SJSA1 (cell line): ENCODE data around the gene ADIPOR1. TPM values are rescaled to one million over a fixed set of nuclear protein-coding genes. Genes with fewer than 3 reads are reported as not detected.
"Not testable (repeated sequence)": the region's sequence is repeated elsewhere in the genome, so short reads cannot be mapped to it uniquely, and the experiment has no call there.

Experiments
- DNase-seq, 2 experiments: peaks; one replicate each; pipeline ENCODE4 v3.0.0-alpha.2; 2015 to 2020; ENCODE audit warnings: low spot score in 2 of 2, low read depth in 1 of 2
- H3K27ac ChIP-seq: fragments of 250-450 bp; sonication (Bioruptor Pico); 2 replicates; pipeline ENCODE4 v1.5.1; 2020; ENCODE audit warnings: mild to moderate bottlenecking, moderate library complexity
- H3K27me3 ChIP-seq: fragments of 250-450 bp; sonication (Bioruptor Pico); replicated peaks from 2 replicates; pipeline ENCODE4 v1.5.1; 2020; ENCODE audit warnings: mild to moderate bottlenecking, moderate library complexity
- H3K36me3 ChIP-seq: fragments of 250-450 bp; sonication (Bioruptor Pico); 2 replicates; pipeline ENCODE4 v1.5.1; 2020; ENCODE audit warnings: mild to moderate bottlenecking
- H3K4me1 ChIP-seq: fragments of 250-450 bp; sonication (Bioruptor Pico); replicated peaks from 2 replicates; pipeline ENCODE4 v1.6.1; 2021; ENCODE audit warnings: mild to moderate bottlenecking
- H3K4me3 ChIP-seq: fragments of 250-450 bp; sonication (Bioruptor Pico); 2 replicates; pipeline ENCODE4 v1.5.1; 2020; ENCODE audit warnings: mild to moderate bottlenecking
- H3K9me3 ChIP-seq: fragments of 250-450 bp; sonication (Bioruptor Pico); replicated peaks from 2 replicates; pipeline ENCODE4 v1.5.1; 2020; ENCODE audit warnings: mild to moderate bottlenecking
- total RNA-seq: library from RNA; depleted of rRNA; stranded (reverse); fragments of >200 nt; shearing (Covaris generic); gene quantifications from 2 replicates; pipeline ENCODE4 v1.2.3, GENCODE V29; 2014

The ADIPOR1 gene
- total RNA-seq, 1 experiment from 2014 or later = 126 TPM

DNA sequence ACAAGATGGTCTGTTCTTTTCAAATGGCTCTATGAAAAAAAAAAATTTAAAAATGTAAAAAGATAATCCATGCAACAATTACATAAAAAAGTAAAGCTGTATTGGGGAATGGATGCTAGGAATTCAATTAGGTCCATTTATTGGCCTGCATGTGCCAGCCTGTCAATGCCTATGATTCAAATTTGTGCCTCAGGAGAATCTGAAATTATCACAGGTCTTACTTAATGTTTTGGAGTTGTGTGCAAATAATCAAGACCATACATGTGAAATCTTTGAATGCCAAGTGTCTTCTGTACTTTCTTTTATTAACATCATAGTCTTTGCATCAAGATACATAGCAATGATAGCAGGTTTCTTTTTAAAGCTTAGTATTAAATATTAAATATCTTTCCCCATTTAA, 17.6 kb downstream of the ADIPOR1 start:
- Histone ChIP-seq H3K9me3 (no peaks in the 10 kb centered on the region), H3K27ac (no peak overlapping the region), H3K4me1 (no peaks in the 10 kb centered on the region), H3K27me3 (no peaks in the 10 kb centered on the region), H3K36me3 (peaks cover 58% of the 10 kb centered on the region), H3K4me3 (no peak overlapping the region)
- no peak for DNase-seq

DNA sequence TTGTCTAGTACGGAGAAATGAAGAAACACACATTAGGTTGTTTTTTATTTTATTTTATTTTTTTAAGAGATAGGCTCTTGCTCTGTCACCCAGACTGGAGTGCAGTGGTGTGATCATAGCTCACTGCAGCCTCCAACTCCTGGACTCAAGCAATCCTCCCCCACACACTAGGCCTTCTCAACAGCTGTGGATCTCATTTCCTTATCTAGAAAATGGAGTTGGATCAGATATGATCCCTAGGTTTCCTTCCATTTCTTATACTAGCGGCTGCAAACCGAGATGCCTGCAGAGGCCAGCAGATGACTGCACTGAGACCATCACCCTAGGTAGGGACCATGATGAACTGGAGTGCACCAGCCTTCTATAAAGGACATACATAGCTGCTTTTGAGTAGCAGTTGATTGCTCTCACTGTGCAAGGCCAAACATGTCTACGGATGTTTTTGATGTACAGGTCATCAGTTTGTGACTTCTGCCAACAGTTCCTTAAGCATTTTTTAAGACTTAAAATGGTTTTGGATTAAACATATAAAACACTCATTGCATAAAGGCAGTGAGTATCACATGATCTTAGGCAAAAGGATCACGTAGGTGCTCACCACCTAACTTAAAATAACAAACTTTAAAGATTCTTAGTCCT, 19.7 kb downstream of the ADIPOR1 start:
- H3K27ac ChIP-seq = no peak overlapping the region
- peaks cover 36% of the 10 kb centered on the region for H3K36me3 ChIP-seq
- no peaks in the 10 kb centered on the region for H3K4me1 ChIP-seq
- no peaks in the 10 kb centered on the region for H3K9me3 ChIP-seq
- H3K4me3 ChIP-seq = no peak overlapping the region
- DNase-seq = no peak
- no peaks in the 10 kb centered on the region for H3K27me3 ChIP-seq

GRCh38 chr1:202936409-202936808, 21.7 kb downstream of the ADIPOR1 start:
- DNase-seq, H3K27ac ChIP-seq, H3K4me1 ChIP-seq, H3K9me3 ChIP-seq, H3K4me3 ChIP-seq, H3K27me3 ChIP-seq: not testable (repeated sequence)
- H3K36me3 ChIP-seq = peaks cover 19% of the 10 kb centered on the region

GRCh38 chr1:202935844-202936243, 22.3 kb downstream of the ADIPOR1 start:
- no peaks in the 10 kb centered on the region for H3K27me3 ChIP-seq
- H3K4me1 ChIP-seq = no peaks in the 10 kb centered on the region
- H3K27ac ChIP-seq = no peak overlapping the region
- DNase-seq = no peak
- H3K4me3 ChIP-seq = no peak overlapping the region
- peaks cover 13% of the 10 kb centered on the region; the same call in 1 of the 2 replicates for H3K36me3 ChIP-seq
- H3K9me3 ChIP-seq = no peaks in the 10 kb centered on the region

DNA sequence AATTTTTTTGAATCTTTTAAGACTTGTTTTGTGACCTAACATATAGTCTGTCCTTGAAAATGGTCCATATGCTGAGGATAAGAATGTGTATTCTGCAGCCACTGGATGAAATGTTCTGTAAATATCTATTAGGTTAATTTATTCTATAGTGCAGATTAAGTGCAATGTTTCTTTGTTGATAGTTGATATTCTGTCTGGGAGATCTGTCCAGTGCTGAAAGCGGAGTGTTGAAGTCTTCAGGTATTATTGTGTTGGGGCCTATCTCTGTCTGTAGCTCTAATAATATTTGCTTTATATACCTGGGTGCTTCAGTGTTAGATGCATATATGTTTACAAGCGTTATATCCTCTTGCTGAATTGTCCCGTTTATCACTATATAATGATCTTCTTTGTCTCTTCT, 23.4 kb downstream of the ADIPOR1 start:
- no peaks in the 10 kb centered on the region for H3K9me3 ChIP-seq
- no peaks in the 10 kb centered on the region for H3K4me1 ChIP-seq
- no peak for DNase-seq
- peaks cover 4% of the 10 kb centered on the region; the same call in 1 of the 2 replicates for H3K36me3 ChIP-seq
- no peaks in the 10 kb centered on the region for H3K27me3 ChIP-seq
- H3K4me3 ChIP-seq = no peak overlapping the region
- no peak overlapping the region for H3K27ac ChIP-seq

DNA sequence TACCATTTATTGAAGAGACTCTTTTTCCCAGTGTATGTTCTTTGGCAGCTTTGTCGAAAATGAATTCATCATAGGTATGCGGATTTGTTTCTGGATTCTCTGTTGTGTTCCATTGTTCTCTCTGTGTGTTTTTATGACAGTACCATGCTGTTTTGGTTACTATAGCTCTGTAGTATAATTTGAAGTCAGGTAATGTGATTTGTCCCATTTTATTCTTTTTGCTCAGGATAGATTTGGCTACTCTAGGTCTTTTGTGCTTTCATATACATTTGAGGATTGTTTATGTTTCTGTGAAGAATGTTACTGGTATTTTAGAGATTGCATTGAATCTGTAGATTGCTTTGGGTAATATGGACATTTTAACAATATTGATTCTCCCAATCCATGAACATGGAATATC, 25.6 kb downstream of the ADIPOR1 start:
- Histone ChIP-seq H3K27ac (no peak overlapping the region), H3K9me3 (no peaks in the 10 kb centered on the region), H3K4me3 (no peak overlapping the region), H3K36me3 (no peaks in the 10 kb centered on the region), H3K27me3 (no peaks in the 10 kb centered on the region), H3K4me1 (no peaks in the 10 kb centered on the region)
- DNase-seq = no peak

DNA sequence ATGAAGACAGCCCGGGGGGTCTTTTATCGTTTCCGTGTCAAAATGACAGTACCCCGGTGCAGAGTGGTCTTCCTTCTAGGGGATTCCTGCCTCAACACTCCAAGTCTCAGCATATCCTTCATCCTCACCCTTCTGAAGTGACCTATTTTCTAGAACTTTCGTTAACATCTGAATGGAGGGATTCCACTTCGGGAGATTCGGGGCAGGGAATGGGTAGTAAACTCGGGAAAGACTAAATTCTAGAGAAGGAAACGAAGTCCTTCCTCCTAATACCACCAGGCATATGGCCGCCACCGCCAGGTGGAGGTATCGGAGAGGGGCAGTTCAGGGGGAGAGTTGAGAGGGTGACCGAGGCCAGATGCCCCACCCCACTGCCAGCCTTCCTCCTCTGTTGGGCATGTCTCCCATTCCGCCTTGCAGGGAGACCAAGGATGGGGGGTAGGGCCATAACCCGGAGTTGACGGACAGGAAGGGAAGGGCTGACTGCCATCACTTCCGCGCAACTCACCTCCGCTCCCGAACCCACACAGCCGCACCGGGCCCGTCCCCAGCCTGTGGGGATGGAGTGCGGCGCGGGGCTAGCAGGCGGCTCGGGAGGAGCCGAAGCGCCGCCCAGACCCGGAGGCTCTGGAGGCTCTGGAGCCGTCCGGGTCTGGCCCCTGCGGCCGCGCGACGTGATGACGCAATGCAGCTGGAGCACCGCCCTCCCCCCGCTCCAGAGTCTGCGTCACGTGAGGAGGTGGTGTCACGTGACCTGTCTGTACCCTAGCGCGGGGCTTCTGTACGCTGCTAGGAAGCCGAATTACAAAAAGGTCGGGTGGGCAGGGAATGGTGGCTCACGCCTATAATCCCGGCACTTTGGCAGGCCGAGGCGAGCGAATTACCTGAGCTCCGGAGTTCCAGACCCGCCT, 31.3 kb downstream of the ADIPOR1 start, which contains the start of gene KLHL12:
Gene KLHL12, minus strand, starts transcription at position 654 of the 911 bp plus-strand sequence. CDS start 2,072 bp downstream, outside the sequence.
- no peaks in the 10 kb centered on the region for H3K27me3 ChIP-seq
- H3K4me1 ChIP-seq = peaks cover 4% of the 10 kb centered on the region; the same call in 1 of the 2 replicates
- H3K27ac ChIP-seq = peak within 1 kb of the TSS; percentile 69
- DNase-seq = peak; percentile 97 to 98
- no peaks in the 10 kb centered on the region for H3K9me3 ChIP-seq
- peak within 1 kb of the TSS; percentile 76 for H3K4me3 ChIP-seq
- peaks cover 25% of the 10 kb centered on the region for H3K36me3 ChIP-seq

DNA sequence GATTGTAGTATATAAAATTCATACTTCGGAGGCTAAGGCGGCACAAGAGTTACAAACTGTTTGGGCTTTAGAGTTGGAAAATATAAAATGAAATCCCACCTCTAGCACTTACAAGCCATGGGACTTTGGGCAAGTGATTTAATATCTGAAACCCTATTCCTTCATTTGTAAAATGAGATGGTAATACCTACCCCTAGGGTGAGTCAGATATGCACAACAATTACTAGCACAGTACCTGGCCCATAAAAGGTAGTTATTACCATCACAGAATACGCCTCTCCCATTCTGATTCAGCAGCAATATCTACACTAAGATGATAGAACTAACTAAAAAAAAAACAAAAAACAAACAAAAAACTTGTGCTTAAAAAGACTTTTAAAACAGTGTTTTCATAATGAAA, 34.6 kb downstream of the ADIPOR1 start:
- no peaks in the 10 kb centered on the region for H3K9me3 ChIP-seq
- no peaks in the 10 kb centered on the region for H3K27me3 ChIP-seq
- no peak overlapping the region for H3K27ac ChIP-seq
- peaks cover 37% of the 10 kb centered on the region for H3K36me3 ChIP-seq
- no peak for DNase-seq
- no peak overlapping the region for H3K4me3 ChIP-seq
- peaks cover 4% of the 10 kb centered on the region; the same call in 1 of the 2 replicates for H3K4me1 ChIP-seq

- Histone ChIP-seq H3K4me3 (no peak overlapping the region), H3K27me3 (no peaks in the 10 kb centered on the region), H3K27ac (no peak overlapping the region), H3K36me3 (peaks cover 65% of the 10 kb centered on the region), H3K9me3 (no peaks in the 10 kb centered on the region), H3K4me1 (no peaks in the 10 kb centered on the region)
- DNase-seq = no peak
Observed at GRCh38 chr1:202919615-202920014, 38.5 kb downstream of the ADIPOR1 start.

DNA sequence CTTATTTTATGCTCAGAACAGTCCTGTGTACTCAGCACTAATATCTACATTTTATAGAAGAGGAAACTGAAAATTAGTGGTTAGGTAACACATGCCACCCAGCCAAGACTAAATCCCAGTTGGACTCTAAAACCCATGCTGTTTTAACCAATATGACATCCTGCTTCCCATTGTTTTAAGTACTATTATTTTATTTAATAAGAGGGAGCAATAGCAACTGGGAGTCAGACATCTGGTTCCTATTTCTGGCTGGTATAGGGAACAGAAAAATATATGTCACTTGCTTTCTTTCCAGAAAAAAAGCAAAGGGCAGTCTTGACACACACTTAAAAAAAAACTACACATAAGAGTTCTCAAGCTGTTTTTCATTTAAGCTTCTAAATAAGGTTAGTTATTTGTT, 43.0 kb downstream of the ADIPOR1 start:
- H3K36me3 ChIP-seq = peaks cover 68% of the 10 kb centered on the region

DNA sequence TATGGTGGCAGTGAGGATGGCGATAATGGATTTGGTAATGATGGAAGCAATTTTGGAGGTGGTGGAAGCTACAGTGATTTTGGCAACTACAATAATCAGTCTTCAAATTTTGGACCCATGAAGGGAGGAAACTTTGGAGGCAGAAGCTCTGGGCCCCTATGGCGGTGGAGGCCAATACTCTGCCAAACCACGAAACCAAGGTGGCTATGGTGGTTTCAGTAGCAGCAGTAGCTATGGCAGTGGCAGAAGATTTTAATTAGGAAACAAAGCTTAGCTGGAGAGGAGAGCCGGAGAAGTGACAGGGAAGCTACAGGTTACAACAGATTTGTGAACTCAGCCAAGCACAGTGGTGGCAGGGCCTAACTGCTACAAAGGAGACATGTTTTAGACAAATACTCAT, 45.6 kb downstream of the ADIPOR1 start:
- H3K36me3 ChIP-seq = peaks cover 69% of the 10 kb centered on the region
- not testable (repeated sequence) for H3K27me3 ChIP-seq, DNase-seq, H3K4me3 ChIP-seq, H3K4me1 ChIP-seq, H3K9me3 ChIP-seq, H3K27ac ChIP-seq

More for the DNA sequence above, 43.0 kb downstream of the ADIPOR1 start:
- Histone ChIP-seq H3K27ac (no peak overlapping the region), H3K4me3 (no peak overlapping the region), H3K4me1 (no peaks in the 10 kb centered on the region), H3K27me3 (no peaks in the 10 kb centered on the region), H3K9me3 (no peaks in the 10 kb centered on the region)
- no peak for DNase-seq

DNA sequence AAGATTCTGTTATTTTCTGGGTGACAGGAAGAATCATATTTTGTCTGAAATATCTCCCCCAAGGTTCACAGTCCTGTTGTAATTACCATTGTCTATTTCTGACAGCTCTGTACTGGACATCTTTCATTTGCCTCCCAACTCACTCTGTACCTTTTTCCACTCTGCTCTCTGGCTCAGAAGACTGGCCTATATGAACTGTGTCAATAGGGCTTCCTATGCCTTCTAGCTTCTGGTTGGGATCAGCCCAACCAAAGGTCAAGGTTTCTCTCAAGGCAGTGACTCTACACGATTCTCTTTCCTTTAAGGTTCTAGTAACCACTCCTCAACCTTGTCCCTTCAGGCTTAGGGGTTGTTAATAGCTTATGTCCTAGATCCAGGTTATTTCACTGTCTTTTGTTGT, 48.6 kb downstream of the ADIPOR1 start:
- no peak for DNase-seq
- H3K4me3 ChIP-seq = no peak overlapping the region
- H3K27ac ChIP-seq = no peak overlapping the region
- H3K9me3 ChIP-seq = no peaks in the 10 kb centered on the region
- no peaks in the 10 kb centered on the region for H3K27me3 ChIP-seq
- no peaks in the 10 kb centered on the region for H3K4me1 ChIP-seq
- peaks cover 61% of the 10 kb centered on the region for H3K36me3 ChIP-seq

DNA sequence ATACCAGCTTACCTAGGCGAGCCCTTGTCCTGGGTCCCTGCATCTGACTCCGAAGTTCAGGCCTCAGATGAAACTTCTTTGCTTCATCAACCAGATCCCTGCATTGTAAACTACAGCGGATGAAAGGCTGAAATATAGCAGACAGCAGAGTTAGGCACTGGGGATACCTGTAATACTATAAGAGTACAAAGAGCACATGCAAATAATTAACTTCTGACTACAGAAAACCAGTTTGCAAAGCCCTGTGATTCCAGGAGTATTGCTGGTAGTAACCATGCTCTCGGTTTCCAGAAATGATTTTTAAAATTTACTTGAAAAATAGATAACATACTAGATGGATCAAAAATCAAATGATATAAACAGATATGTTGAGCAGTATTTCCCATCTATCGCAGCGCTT, 49.1 kb downstream of the ADIPOR1 start:
- no peak for DNase-seq
- H3K36me3 ChIP-seq = peaks cover 58% of the 10 kb centered on the region
- no peaks in the 10 kb centered on the region for H3K9me3 ChIP-seq
- no peak overlapping the region for H3K27ac ChIP-seq
- no peaks in the 10 kb centered on the region for H3K27me3 ChIP-seq
- H3K4me3 ChIP-seq = no peak overlapping the region
- no peaks in the 10 kb centered on the region for H3K4me1 ChIP-seq

GRCh38 chr1:202905331-202905730, 52.8 kb downstream of the ADIPOR1 start:
- Histone ChIP-seq H3K27me3 (no peaks in the 10 kb centered on the region), H3K36me3 (peaks cover 49% of the 10 kb centered on the region)

More at GRCh38 chr1:202905331-202905730, 52.8 kb downstream of the ADIPOR1 start:
- no peaks in the 10 kb centered on the region for H3K4me1 ChIP-seq
- DNase-seq = no peak
- no peak overlapping the region for H3K27ac ChIP-seq
- H3K4me3 ChIP-seq = no peak overlapping the region
- H3K9me3 ChIP-seq = no peaks in the 10 kb centered on the region
